Measurements from ENCODE around the gene WAPL.
A peak's percentile ranks its signal among the peaks of the same experiment; 100 is the strongest.

Gene WAPL

GRCh38 chr10:86520871-86521677, 518 bp downstream of the WAPL start:
- H3K4me3 ChIP-seq (ENCODE audit: low read length), result peak overlapping the region; percentile 82
- DNase-seq (ENCODE audit: low read depth), result peak; percentile 70
- no peak for TF ChIP-seq CTCF (IDR thresholded peaks at IDR 0.05; ENCODE audit: insufficient read depth, low read depth, low read length, missing control alignments)

DNA sequence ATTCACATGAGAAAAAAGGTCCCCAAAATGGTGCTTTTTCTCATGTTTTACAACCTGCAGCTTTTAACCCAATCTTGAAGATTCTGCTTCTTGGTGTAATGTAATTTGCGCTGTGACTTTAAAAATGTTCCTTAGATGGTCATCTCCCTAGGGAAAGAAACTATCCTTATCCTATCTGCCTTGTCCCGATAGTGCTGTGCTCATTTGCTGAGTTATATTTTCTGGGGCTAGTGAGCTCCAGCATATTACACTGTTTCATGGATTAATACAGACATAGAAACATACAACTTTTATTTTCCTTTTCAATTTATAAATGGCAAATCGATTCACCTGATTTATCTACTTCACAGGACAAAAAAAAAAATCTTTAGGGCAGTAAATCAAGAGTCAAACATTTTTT, 2.8 kb downstream of the WAPL start:
- H3K4me3 ChIP-seq (ENCODE audit: low read length), result no peak overlapping the region
- DNase-seq (ENCODE audit: low read depth), result no peak
- no peak for TF ChIP-seq CTCF (IDR thresholded peaks at IDR 0.05; ENCODE audit: insufficient read depth, low read depth, low read length, missing control alignments)

GRCh38 chr10:86512137-86512536, 9.5 kb downstream of the WAPL start:
- H3K4me3 ChIP-seq (ENCODE audit: low read length), result no peak overlapping the region
- no peak for TF ChIP-seq CTCF (IDR thresholded peaks at IDR 0.05; ENCODE audit: insufficient read depth, low read depth, low read length, missing control alignments)
- DNase-seq (ENCODE audit: low read depth), result no peak

- no peak for DNase-seq (ENCODE audit: low read depth)
- H3K4me3 ChIP-seq (ENCODE audit: low read length), result no peak overlapping the region
- TF ChIP-seq CTCF (IDR thresholded peaks at IDR 0.05; ENCODE audit: insufficient read depth, low read depth, low read length, missing control alignments), result no peak
These were observed 10.3 kb downstream of the WAPL start for GRCh38 chr10:86511027-86511865.

GRCh38 chr10:86509145-86509544, 12.4 kb downstream of the WAPL start:
- no peak for DNase-seq (ENCODE audit: low read depth)
- TF ChIP-seq CTCF (IDR thresholded peaks at IDR 0.05; ENCODE audit: insufficient read depth, low read depth, low read length, missing control alignments), result no peak
- H3K4me3 ChIP-seq (ENCODE audit: low read length), result no peak overlapping the region

DNA sequence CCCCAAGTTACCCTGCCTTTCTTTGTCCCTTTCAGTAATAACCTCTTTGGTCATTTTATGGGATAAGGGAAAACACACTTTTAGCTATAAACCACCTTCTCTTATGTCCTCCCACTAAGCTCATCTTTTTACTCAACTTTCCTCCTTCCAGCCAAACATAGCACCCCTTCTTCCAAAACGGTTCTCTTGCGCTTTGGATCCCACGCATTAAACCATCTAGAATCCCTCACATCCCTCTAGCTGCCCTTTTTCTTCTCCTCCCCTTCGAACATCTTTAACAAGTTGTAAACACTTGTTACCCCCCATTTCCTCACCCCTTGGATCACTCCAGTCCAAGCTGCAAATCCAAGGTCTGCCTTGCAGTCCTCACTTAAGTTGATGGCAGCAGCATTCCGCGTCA, 13.4 kb downstream of the WAPL start:
- no peak overlapping the region for H3K4me3 ChIP-seq (ENCODE audit: low read length)
- DNase-seq (ENCODE audit: low read depth), result no peak
- no peak for TF ChIP-seq CTCF (IDR thresholded peaks at IDR 0.05; ENCODE audit: insufficient read depth, low read depth, low read length, missing control alignments)

Measured in epithelial cell of esophagus (primary cell).